Measurements from ENCODE around the gene ZNF329. TPM values are rescaled to one million over a fixed set of nuclear protein-coding genes. Genes with fewer than 3 reads are reported as not detected.

The ZNF329 gene
- total RNA-seq, 1 experiment from 2014 or later: 1.7 TPM

DNA sequence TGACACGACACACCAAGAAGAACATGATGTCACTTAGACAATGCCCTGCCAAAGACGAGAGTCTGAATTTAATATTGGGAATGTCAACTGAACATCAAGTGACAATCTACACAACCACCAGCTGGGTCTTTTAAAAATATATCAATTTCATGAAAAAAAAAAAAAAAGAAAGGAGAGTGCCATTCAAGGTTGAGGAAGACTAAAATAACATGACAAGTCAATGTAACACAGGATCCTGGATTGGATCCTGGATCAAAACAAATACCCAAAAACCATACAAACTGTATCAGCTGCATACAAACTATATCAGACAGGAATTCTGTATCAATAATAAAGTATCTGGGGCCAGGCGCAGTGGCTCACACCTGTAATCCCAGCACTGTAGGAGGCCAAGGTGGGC, 4.7 kb downstream of the ZNF329 start:
- RAD21 ChIA-PET (ENCODE audit: low non-redundant PET in 1 of 2, low total read pairs in 2 of 2, uncharacterized antibody in 2 of 2, unreplicated experiment in 2 of 2): no interaction called here
- Histone ChIP-seq H3K9me2 (ENCODE audit: insufficient read depth) (no peaks in the 10 kb centered on the region), H3K4me3 (replicated peaks in 1 of 2; ENCODE audit: low read depth in 1 of 2, low read length in 2 of 2) (no peak overlapping the region), H3K79me2 (ENCODE audit: insufficient read depth, low read length) (no peaks in the 10 kb centered on the region), H3K9ac (ENCODE audit: low read length) (no peak overlapping the region), H3K4me2 (ENCODE audit: low read length) (no peak overlapping the region), H3K9me3 (ENCODE audit: control insufficient read depth in 1 of 2, insufficient read depth in 1 of 2, low read depth in 1 of 2, low read length in 2 of 2) (peaks cover 8 to 12% of the 10 kb centered on the region in 2 experiments; a peak in 2 of 4 replicates), H3K4me1 (ENCODE audit: control insufficient read depth in 1 of 2, insufficient read depth in 2 of 2, low read length in 2 of 2) (no peaks in the 10 kb centered on the region), H2AFZ (ENCODE audit: low read depth, low read length, poor library complexity, severe bottlenecking) (no peak overlapping the region), H4K20me1 (ENCODE audit: insufficient read depth) (no peaks in the 10 kb centered on the region), H3K27me3 (ENCODE audit: insufficient read depth, low read length) (no peaks in the 10 kb centered on the region), H3K27ac (ENCODE audit: low read depth, low read length) (no peak overlapping the region), H3K36me3 (ENCODE audit: control insufficient read depth in 1 of 2, insufficient read depth in 2 of 2, low read length in 2 of 2) (no peaks in the 10 kb centered on the region)
- BruUV-seq (replicated peaks): no TSS peak
- intact Hi-C loops (cut with micrococcal nuclease): no loop called here
- TF ChIP-seq SP1 (IDR thresholded peaks at IDR 0.05; ENCODE audit: low read depth): no peak
- no peak for TF ChIP-seq POLR2AphosphoS5 (IDR thresholded peaks at IDR 0.05; ENCODE audit: low read depth, low read length)
- TF ChIP-seq EZH2 (IDR thresholded peaks at IDR 0.05): no peak
- no peak for TF ChIP-seq FOSL1 (IDR thresholded peaks at IDR 0.05; ENCODE audit: low read depth)
- TF ChIP-seq ELF1 (IDR thresholded peaks at IDR 0.05; ENCODE audit: borderline replicate concordance, low read depth): no peak
- ATAC-seq (no peak), DNase-seq (ENCODE audit: low read depth, low spot score) (no peak)
- CTCF ChIA-PET: no interaction called here
- POLR2A ChIA-PET: no interaction called here

DNA sequence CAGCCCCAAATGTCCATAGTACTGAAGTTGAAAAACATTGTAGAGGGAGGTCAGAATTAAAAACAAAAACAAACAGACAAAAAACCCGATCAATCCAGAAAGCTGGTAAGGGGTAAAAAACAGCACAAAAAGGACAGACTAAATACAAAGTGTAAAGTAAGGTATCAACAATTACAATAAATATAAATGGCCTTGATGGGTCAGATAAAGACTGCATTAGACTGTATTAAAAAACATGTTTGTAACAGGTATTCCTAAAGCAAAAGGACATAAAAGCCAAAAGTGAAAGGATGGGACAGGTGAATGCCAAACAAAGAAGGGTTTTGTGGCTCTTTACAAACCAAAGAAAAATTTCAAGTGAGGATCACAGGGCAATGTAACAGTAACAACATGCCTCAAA, 16.3 kb downstream of the ZNF329 start:
- ChIA-PET CTCF (no interaction called here), RAD21 (ENCODE audit: low non-redundant PET in 1 of 2, low total read pairs in 2 of 2, uncharacterized antibody in 2 of 2, unreplicated experiment in 2 of 2) (no interaction called here), POLR2A (no interaction called here)
- no peak for TF ChIP-seq CBX3 (IDR thresholded peaks at IDR 0.05; ENCODE audit: low read depth)
- TF ChIP-seq CEBPB (IDR thresholded peaks at IDR 0.05; ENCODE audit: low read depth): no peak
- TF ChIP-seq, protein P1, sequence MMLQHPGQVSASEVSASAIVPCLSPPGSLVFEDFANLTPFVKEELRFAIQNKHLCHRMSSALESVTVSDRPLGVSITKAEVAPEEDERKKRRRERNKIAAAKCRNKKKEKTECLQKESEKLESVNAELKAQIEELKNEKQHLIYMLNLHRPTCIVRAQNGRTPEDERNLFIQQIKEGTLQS (IDR thresholded peaks at IDR 0.05): no peak
- no peak for TF ChIP-seq POLR2AphosphoS5 (IDR thresholded peaks at IDR 0.05; ENCODE audit: low read depth, low read length)
- no peak for TF ChIP-seq ELF1 (IDR thresholded peaks at IDR 0.05; ENCODE audit: borderline replicate concordance, low read depth)
- TF ChIP-seq JUND (IDR thresholded peaks at IDR 0.05): no peak
- TF ChIP-seq ZFX (IDR thresholded peaks at IDR 0.05): no peak
- TF ChIP-seq, protein P2, sequence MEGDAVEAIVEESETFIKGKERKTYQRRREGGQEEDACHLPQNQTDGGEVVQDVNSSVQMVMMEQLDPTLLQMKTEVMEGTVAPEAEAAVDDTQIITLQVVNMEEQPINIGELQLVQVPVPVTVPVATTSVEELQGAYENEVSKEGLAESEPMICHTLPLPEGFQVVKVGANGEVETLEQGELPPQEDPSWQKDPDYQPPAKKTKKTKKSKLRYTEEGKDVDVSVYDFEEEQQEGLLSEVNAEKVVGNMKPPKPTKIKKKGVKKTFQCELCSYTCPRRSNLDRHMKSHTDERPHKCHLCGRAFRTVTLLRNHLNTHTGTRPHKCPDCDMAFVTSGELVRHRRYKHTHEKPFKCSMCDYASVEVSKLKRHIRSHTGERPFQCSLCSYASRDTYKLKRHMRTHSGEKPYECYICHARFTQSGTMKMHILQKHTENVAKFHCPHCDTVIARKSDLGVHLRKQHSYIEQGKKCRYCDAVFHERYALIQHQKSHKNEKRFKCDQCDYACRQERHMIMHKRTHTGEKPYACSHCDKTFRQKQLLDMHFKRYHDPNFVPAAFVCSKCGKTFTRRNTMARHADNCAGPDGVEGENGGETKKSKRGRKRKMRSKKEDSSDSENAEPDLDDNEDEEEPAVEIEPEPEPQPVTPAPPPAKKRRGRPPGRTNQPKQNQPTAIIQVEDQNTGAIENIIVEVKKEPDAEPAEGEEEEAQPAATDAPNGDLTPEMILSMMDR (IDR thresholded peaks at IDR 0.05 in 2 of 3, conservative IDR thresholded peaks at IDR 0.05 in 1 of 3; ENCODE audit: borderline replicate concordance in 1 of 3, insufficient read depth in 1 of 3, low read depth in 2 of 3, low read length in 2 of 3): no peak
- no peak for TF ChIP-seq SRF (IDR thresholded peaks at IDR 0.05; ENCODE audit: low read depth)
- TF ChIP-seq RAD21 (IDR thresholded peaks at IDR 0.05; ENCODE audit: low read depth): no peak
- TF ChIP-seq ZNF274 (IDR thresholded peaks at IDR 0.05; ENCODE audit: low read depth, low read length): no peak
- no TSS peak for BruUV-seq (replicated peaks)
- no peak overlapping the region for H3K27ac ChIP-seq (ENCODE audit: low read depth, low read length)
- no peaks in the 10 kb centered on the region for H3K4me1 ChIP-seq (ENCODE audit: control insufficient read depth in 1 of 2, insufficient read depth in 2 of 2, low read length in 2 of 2)
- no peaks in the 10 kb centered on the region; a peak in 1 of 4 replicates for H3K36me3 ChIP-seq (ENCODE audit: control insufficient read depth in 1 of 2, insufficient read depth in 2 of 2, low read length in 2 of 2)
- no peak overlapping the region for H2AFZ ChIP-seq (ENCODE audit: low read depth, low read length, poor library complexity, severe bottlenecking)
- no peaks in the 10 kb centered on the region for H4K20me1 ChIP-seq (ENCODE audit: insufficient read depth)
- H3K9me2 ChIP-seq (ENCODE audit: insufficient read depth): no peaks in the 10 kb centered on the region
- intact Hi-C loops (cut with micrococcal nuclease): no loop called here
- peaks cover 7 to 39% of the 10 kb centered on the region in 2 experiments; a peak in 3 of 4 replicates for H3K9me3 ChIP-seq (ENCODE audit: control insufficient read depth in 1 of 2, insufficient read depth in 1 of 2, low read depth in 1 of 2, low read length in 2 of 2)
- H3K9ac ChIP-seq (ENCODE audit: low read length): no peak overlapping the region
- DNase-seq (ENCODE audit: low read depth, low spot score) (no peak), ATAC-seq (no peak)
- H3K79me2 ChIP-seq (ENCODE audit: insufficient read depth, low read length): no peaks in the 10 kb centered on the region
- no peak overlapping the region for H3K4me3 ChIP-seq (replicated peaks in 1 of 2; ENCODE audit: low read depth in 1 of 2, low read length in 2 of 2)
- H3K4me2 ChIP-seq (ENCODE audit: low read length): no peak overlapping the region
- no peaks in the 10 kb centered on the region for H3K27me3 ChIP-seq (ENCODE audit: insufficient read depth, low read length)
